AG09309 (cell line): ENCODE measurements around the gene PCDHGA11.
A peak's percentile ranks its signal among the peaks of the same experiment; 100 is the strongest.
"Not testable (repeated sequence)": the region's sequence is repeated elsewhere in the genome, so short reads cannot be mapped to it uniquely, and the experiment has no call there.

Source experiments
- DNase-seq: peaks from one replicate; pipeline ENCODE4 v3.0.0-alpha.2; 2010; ENCODE audit warnings: low read depth
- H3K4me3 ChIP-seq: 2 replicates; pipeline ENCODE4 v1.5.1; 2011; ENCODE audit warnings: mild to moderate bottlenecking, low read depth, low read length, moderate library complexity; ENCODE audit not compliant: control insufficient read depth
- CTCF ChIP-seq: IDR thresholded peaks from 2 replicates; pipeline ENCODE4 v1.5.1; 2011; ENCODE audit warnings: mild to moderate bottlenecking, low read depth, low read length, inconsistent platforms; ENCODE audit not compliant: insufficient read depth, control insufficient read depth; ENCODE audit errors: missing control alignments

PCDHGA11 gene

GRCh38 chr5:141399555-141400258, 21.1 kb upstream of the PCDHGA11 start:
- DNase-seq, result no peak
- no peak for TF ChIP-seq CTCF
- no peak overlapping the region for H3K4me3 ChIP-seq

GRCh38 chr5:141402553-141403243, 18.2 kb upstream of the PCDHGA11 start, which contains the start of gene PCDHGA9:
TSS of gene PCDHGA9 (plus strand) at chr5:141402778. CDS start at chr5:141402953, 175 bp downstream.
- H3K4me3 ChIP-seq, result no peak within 1 kb of the TSS
- DNase-seq, result no peak
- peak; percentile 33 for TF ChIP-seq CTCF

- no peak for TF ChIP-seq CTCF
- no peak for DNase-seq
- no peak overlapping the region for H3K4me3 ChIP-seq
Observed at GRCh38 chr5:141403387-141403786, 17.5 kb upstream of the PCDHGA11 start.

- peak; percentile 50 for TF ChIP-seq CTCF
- DNase-seq, H3K4me3 ChIP-seq: not testable (repeated sequence)
Observed at GRCh38 chr5:141407790-141408505, 12.9 kb upstream of the PCDHGA11 start, which contains the start of gene PCDHGB6. TSS of gene PCDHGB6 (plus strand) at chr5:141408021. CDS start at chr5:141408203, 182 bp downstream.

GRCh38 chr5:141409598-141410306, 11.1 kb upstream of the PCDHGA11 start:
- no peak for DNase-seq
- no peak overlapping the region for H3K4me3 ChIP-seq
- no peak for TF ChIP-seq CTCF

GRCh38 chr5:141411575-141411974, 9.3 kb upstream of the PCDHGA11 start:
- H3K4me3 ChIP-seq, result no peak overlapping the region
- TF ChIP-seq CTCF, result no peak
- no peak for DNase-seq
